Measurements from ENCODE around the gene AK2.

DNA sequence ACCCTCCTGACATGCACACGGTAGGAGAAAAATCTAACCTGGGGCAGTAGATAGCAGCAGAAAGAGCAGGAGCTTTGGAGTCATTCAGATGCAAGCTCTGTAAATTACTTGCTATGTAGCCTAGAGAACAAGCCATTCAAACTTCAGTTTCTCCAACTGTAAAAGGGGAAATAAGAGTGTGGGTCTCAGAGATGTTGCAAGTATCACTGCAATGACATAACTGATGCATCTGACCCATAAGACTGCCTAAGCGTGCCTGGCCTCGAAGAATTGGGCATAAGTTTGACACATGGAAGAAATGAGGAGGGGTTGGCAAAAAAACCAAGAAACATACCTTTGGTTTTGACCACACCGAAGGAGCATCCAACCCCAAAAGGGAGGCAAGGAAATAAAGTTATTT, 5.2 kb downstream of the AK2 start:
- TF ChIP-seq, protein P1, sequence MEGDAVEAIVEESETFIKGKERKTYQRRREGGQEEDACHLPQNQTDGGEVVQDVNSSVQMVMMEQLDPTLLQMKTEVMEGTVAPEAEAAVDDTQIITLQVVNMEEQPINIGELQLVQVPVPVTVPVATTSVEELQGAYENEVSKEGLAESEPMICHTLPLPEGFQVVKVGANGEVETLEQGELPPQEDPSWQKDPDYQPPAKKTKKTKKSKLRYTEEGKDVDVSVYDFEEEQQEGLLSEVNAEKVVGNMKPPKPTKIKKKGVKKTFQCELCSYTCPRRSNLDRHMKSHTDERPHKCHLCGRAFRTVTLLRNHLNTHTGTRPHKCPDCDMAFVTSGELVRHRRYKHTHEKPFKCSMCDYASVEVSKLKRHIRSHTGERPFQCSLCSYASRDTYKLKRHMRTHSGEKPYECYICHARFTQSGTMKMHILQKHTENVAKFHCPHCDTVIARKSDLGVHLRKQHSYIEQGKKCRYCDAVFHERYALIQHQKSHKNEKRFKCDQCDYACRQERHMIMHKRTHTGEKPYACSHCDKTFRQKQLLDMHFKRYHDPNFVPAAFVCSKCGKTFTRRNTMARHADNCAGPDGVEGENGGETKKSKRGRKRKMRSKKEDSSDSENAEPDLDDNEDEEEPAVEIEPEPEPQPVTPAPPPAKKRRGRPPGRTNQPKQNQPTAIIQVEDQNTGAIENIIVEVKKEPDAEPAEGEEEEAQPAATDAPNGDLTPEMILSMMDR (IDR thresholded peaks at IDR 0.05; ENCODE audit: low read depth, low read length, missing input control): no peak
- TF ChIP-seq, protein P2, sequence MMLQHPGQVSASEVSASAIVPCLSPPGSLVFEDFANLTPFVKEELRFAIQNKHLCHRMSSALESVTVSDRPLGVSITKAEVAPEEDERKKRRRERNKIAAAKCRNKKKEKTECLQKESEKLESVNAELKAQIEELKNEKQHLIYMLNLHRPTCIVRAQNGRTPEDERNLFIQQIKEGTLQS (IDR thresholded peaks at IDR 0.05): no peak
- no peak for TF ChIP-seq GABPA (IDR thresholded peaks at IDR 0.05 in 1 of 2, conservative IDR thresholded peaks at IDR 0.05 in 1 of 2)
